Naive thymus-derived CD4-positive, alpha-beta T cell (primary cell): ENCODE results near the gene TNNC1. TPM values are rescaled to one million over a fixed set of nuclear protein-coding genes. Genes with fewer than 3 reads are reported as not detected.

Experiments used
- ATAC-seq: fragments of 150-1000 bp; cut with Tn5 transposase; 2 replicates; pipeline ENCODE4 v1.10.0; 2021; ENCODE audit warnings: mild to moderate bottlenecking, moderate library complexity
- CTCF ChIA-PET: fragments of 350-600 bp; sonication (Branson Sonifier 250); formaldehyde crosslinking; loops from one replicate; lab custom pipeline; 2021; ENCODE audit warnings: antibody characterized with exemption; lab: Charles Lee
- POLR2A ChIA-PET: fragments of 350-600 bp; sonication (Branson Sonifier 250); formaldehyde crosslinking; loops from one replicate; lab custom pipeline; 2021; ENCODE audit warnings: antibody characterized with exemption, inconsistent platforms; lab: Charles Lee
- DNase-seq, 9 donors: peaks; one replicate each; pipeline versions ENCODE4 v3.0.0 to v3.0.0-alpha.2; 2020 to 2022; ENCODE audit warnings: mixed read lengths in 1 of 9
- H3K27ac ChIP-seq: one replicate; pipeline ENCODE4 v1.7.0; 2013; ENCODE audit warnings: mild to moderate bottlenecking, low read depth, low read length, moderate library complexity
- H3K27me3 ChIP-seq, 2 donors: one replicate each; pipeline ENCODE4 v1.7.0; 2013; ENCODE audit warnings: low read length in 2 of 2, mild to moderate bottlenecking in 2 of 2, moderate library complexity in 2 of 2; ENCODE audit not compliant: control insufficient read depth in 2 of 2, insufficient read depth in 2 of 2
- H3K36me3 ChIP-seq, 3 experiments: 1 replicate in 2 of 3; 2 replicates in 1 of 3; pipeline ENCODE4 v1.7.0; 2013; ENCODE audit warnings: low read length in 3 of 3, mild to moderate bottlenecking in 3 of 3, moderate library complexity in 1 of 3; ENCODE audit not compliant: insufficient read depth in 3 of 3, control insufficient read depth in 2 of 3
- H3K4me1 ChIP-seq, 2 donors: one replicate each; pipeline ENCODE4 v1.7.0; 2013; ENCODE audit warnings: low read length in 2 of 2, mild to moderate bottlenecking in 2 of 2, moderate library complexity in 1 of 2; ENCODE audit not compliant: control insufficient read depth in 2 of 2, insufficient read depth in 2 of 2
- H3K4me3 ChIP-seq: 2 replicates; pipeline ENCODE4 v1.7.0; 2013; ENCODE audit warnings: mild to moderate bottlenecking, low read length
- H3K9me3 ChIP-seq, 3 experiments: 1 replicate in 2 of 3; 2 replicates in 1 of 3; pipeline ENCODE4 v1.7.0; 2013; ENCODE audit warnings: low read length in 3 of 3; ENCODE audit not compliant: control insufficient read depth in 2 of 3
- H3K27ac Mint-ChIP-seq, 9 donors: one replicate each; pipeline ENCODE4 v1.8.0; 2020 to 2022; ENCODE audit warnings: mixed read lengths in 9 of 9, mild to moderate bottlenecking in 8 of 9, moderate library complexity in 5 of 9, inconsistent platforms in 2 of 9
- H3K27me3 Mint-ChIP-seq, 5 donors: one replicate each; pipeline ENCODE4 v1.8.0; 2021 to 2022; ENCODE audit warnings: mixed read lengths in 5 of 5, mild to moderate bottlenecking in 1 of 5
- H3K36me3 Mint-ChIP-seq, 5 donors: one replicate each; pipeline ENCODE4 v1.8.0; 2020 to 2022; ENCODE audit warnings: mixed read lengths in 5 of 5, mild to moderate bottlenecking in 3 of 5, inconsistent platforms in 1 of 5
- H3K4me1 Mint-ChIP-seq, 7 donors: one replicate each; pipeline ENCODE4 v1.8.0; 2020 to 2022; ENCODE audit warnings: mixed read lengths in 7 of 7, mild to moderate bottlenecking in 3 of 7, inconsistent platforms in 1 of 7
- H3K4me3 Mint-ChIP-seq, 10 donors: one replicate each; pipeline ENCODE4 v1.8.0; 2020 to 2022; ENCODE audit warnings: mild to moderate bottlenecking in 10 of 10, mixed read lengths in 10 of 10, moderate library complexity in 6 of 10, inconsistent platforms in 2 of 10
- H3K9me3 Mint-ChIP-seq, 11 donors: one replicate each; pipeline ENCODE4 v1.8.0; 2020 to 2022; ENCODE audit warnings: mixed read lengths in 11 of 11, mild to moderate bottlenecking in 4 of 11, inconsistent platforms in 1 of 11, moderate library complexity in 1 of 11
- intact Hi-C, 2 donors: fragments of 100-400 bp; cut with micrococcal nuclease; formaldehyde crosslinking; loops; one replicate each; pipeline ENCODE4 v1.15.1; 2023
- polyA plus RNA-seq, 2 donors: library from polyadenylated mRNA; unstranded; fragments of 300-500 nt; fragmentation: Illumina TruSeq; gene quantifications; one replicate each; pipeline ENCODE4 v1.2.3, GENCODE V29; 2021
- total RNA-seq, 6 experiments: library from RNA in 5 of 6; stranded (reverse) in 5 of 6; gene quantifications; 1 replicate in 5 of 6; 2 replicates in 1 of 6; pipeline ENCODE4 v1.2.3 and lab custom pipeline; 2021 to 2026

Gene TNNC1
- total and polyA plus RNA-seq, 7 experiments from 2014 or later: 0.73 to 8.4 (median 3.5) TPM

DNA sequence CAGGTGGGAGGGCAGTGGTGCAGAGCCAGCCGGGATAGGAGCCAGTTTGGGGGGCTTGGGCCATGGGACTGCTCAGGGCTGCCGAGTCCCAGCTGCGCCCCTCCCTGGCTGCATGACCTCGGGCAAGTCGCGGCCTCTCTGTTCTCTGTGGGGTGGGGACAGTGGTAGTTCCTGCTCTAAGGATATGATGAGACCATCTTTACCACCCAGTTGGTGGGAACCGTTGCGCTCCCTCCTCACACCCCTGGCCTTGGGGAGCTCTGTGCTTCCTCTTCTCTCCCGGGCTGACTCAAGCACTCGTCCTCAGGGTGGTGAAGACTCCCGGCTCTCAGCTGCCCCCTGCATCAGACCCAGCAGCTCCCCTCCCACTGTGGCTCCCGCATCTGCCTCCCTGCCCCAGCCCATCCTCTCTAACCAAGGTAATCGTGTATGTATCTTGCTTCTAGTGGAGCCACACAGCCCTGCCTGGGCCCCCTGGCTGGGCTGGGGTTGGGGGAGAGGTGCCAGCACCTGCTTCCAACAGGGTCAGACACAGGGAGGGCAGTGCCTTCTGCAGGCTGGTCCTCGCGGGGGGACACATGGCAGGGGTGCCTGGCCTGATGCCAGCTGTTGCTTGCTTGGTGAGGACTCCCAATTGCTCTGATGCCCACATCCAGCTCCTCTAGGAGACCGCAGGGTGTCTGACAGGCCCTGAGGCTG is 26.2 kb upstream of the TNNC1 start:
- ChIA-PET CTCF (interaction anchor here (0.9 kb wide), 1 partner anchor 9 kb away, joined by 3 read pairs; no protein-coding TSS in a partner anchor), POLR2A (no interaction called here)
- Mint-ChIP-seq H3K27me3 (no peaks in the 10 kb centered on the region), H3K4me3 (no peak overlapping the region), H3K27ac (no peak overlapping the region), H3K4me1 (peaks cover 0 to 3% (median 0%) of the 10 kb centered on the region in 7 donors), H3K9me3 (no peaks in the 10 kb centered on the region), H3K36me3 (peaks cover 0 to 39% (median 8%) of the 10 kb centered on the region in 5 donors)
- intact Hi-C loops: no loop called here
- peaks cover 7 to 91% (median 29%) of the 10 kb centered on the region in 3 experiments for H3K36me3 ChIP-seq
- H3K27ac ChIP-seq: no peak overlapping the region
- no peaks in the 10 kb centered on the region for H3K9me3 ChIP-seq
- H3K4me3 ChIP-seq: no peak overlapping the region
- H3K4me1 ChIP-seq: no peaks in the 10 kb centered on the region
- no peaks in the 10 kb centered on the region for H3K27me3 ChIP-seq
- DNase-seq (no peak), ATAC-seq (no peak)

DNA sequence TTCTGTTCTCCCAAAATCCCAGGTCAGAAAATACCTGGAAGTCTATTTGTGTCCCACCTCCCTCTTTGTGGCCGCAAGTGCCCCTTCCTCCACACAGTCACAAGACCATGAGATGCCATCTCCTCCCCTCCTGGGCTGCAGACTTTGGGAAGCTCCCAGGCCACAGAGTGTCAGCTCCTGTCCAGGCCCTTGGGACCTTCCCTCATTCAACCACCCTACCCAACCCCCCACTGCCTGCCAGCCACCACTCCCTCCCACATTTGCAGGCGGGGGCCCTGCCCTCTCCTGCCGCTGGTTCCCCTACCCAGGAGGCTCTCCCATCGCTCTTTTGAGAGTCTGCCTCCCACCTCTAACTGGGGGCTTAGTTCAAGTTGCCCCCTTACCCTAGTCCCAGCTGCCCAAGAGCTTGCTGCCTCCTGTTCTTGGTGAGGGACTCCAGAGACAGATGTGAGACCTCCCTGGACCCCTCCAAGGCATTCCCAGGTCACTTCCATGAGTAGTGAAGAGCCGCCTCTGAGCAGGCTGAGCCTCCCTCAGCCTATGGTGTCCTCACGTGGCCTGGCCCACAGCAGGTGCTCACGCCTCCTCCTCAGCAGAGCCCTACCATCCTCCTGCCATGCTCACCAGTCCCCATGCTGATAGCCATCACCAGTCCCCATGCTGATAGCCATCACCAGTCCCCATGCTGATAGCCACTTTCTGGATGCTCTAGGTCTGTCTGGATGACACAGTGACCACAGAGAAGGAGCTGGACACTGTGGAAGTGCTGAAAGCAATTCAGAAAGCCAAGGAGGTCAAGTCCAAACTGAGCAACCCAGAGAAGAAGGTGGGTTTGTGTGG is 25.4 kb upstream of the TNNC1 start:
- no peak overlapping the region for H3K4me3 Mint-ChIP-seq
- H3K4me1 Mint-ChIP-seq: peaks cover 0 to 3% (median 0%) of the 10 kb centered on the region in 7 donors
- peaks cover 0 to 43% (median 8%) of the 10 kb centered on the region in 5 donors for H3K36me3 Mint-ChIP-seq
- H3K4me1 ChIP-seq: no peaks in the 10 kb centered on the region
- peaks cover 7 to 90% (median 32%) of the 10 kb centered on the region in 3 experiments for H3K36me3 ChIP-seq
- H3K27ac Mint-ChIP-seq: peak overlapping the region in 1 of 9 donors; percentile 5
- no peaks in the 10 kb centered on the region for H3K27me3 Mint-ChIP-seq
- H3K9me3 ChIP-seq: no peaks in the 10 kb centered on the region
- ATAC-seq (no peak), DNase-seq (no peak)
- no peaks in the 10 kb centered on the region for H3K9me3 Mint-ChIP-seq
- intact Hi-C loops: no loop called here
- CTCF ChIA-PET: no interaction called here
- POLR2A ChIA-PET: no interaction called here
- no peak overlapping the region for H3K27ac ChIP-seq
- no peaks in the 10 kb centered on the region for H3K27me3 ChIP-seq
- H3K4me3 ChIP-seq: no peak overlapping the region

DNA sequence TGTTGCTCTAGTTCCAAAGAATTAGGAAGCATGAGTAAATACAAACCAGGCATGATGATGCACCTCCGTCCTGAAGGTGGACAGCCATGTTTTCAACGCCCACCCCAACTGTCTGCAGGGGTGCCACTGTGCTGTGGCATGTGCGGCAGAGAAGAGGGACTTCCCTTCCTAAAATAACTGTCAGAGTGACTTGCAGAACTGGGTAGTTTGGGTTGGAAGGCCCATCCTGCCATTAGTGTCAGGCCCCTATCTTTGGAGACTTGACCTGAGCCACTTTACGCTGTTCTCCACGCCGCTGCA is 23.9 kb upstream of the TNNC1 start:
- ATAC-seq (no peak), DNase-seq (no peak)
- Mint-ChIP-seq H3K4me1 (peaks cover 0 to 3% (median 0%) of the 10 kb centered on the region in 7 donors), H3K36me3 (peaks cover 0 to 56% (median 8%) of the 10 kb centered on the region in 5 donors), H3K27ac (peak overlapping the region in 1 of 9 donors; percentile 3), H3K4me3 (no peak overlapping the region), H3K9me3 (no peaks in the 10 kb centered on the region), H3K27me3 (no peaks in the 10 kb centered on the region)
- ChIA-PET CTCF (no interaction called here), POLR2A (no interaction called here)
- no peaks in the 10 kb centered on the region for H3K9me3 ChIP-seq
- H3K4me3 ChIP-seq: no peak overlapping the region
- H3K27me3 ChIP-seq: no peaks in the 10 kb centered on the region
- H3K27ac ChIP-seq: no peak overlapping the region
- H3K36me3 ChIP-seq: peaks cover 7 to 95% (median 32%) of the 10 kb centered on the region in 3 experiments
- intact Hi-C loops: no loop called here
- no peaks in the 10 kb centered on the region for H3K4me1 ChIP-seq

DNA sequence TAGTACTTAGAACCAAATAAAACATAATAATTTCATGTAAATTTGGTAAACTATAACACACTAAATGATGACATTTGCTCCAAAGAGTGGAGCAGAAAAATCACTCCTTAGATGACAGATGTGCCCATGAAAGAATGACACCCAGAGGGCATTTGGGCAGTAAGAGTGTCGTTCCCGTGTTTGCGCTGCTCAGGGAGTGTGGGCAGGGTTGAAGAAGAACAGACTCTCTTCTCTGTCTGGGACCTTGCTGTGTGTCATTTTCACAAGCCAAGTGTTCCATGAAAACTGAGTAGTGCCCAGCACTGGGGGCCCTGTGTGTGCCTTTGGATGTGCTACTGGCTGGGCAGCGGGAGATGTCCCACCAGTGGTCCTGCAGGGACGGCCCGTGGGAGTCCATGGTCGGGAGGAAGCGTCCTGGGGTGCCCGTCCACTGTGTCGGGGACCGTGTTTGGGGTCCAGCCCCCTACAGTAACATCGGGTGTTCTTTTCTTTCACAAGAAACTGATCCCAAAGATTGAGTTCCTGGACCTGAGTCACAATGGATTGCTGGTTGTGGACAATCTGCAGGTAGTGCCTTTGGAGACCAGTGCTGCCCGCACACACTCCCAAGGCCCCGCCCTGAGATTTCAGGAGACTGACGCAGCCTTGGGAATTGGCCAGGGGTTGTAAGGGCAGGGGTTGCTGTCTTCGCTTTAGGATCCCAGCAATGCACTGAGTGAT is 23.4 kb upstream of the TNNC1 start:
- H3K36me3 Mint-ChIP-seq: peaks cover 0 to 56% (median 8%) of the 10 kb centered on the region in 5 donors
- no peak overlapping the region for H3K4me3 ChIP-seq
- H3K27me3 Mint-ChIP-seq: no peaks in the 10 kb centered on the region
- DNase-seq (no peak), ATAC-seq (no peak)
- H3K27ac Mint-ChIP-seq: no peak overlapping the region
- no peaks in the 10 kb centered on the region for H3K9me3 ChIP-seq
- no peaks in the 10 kb centered on the region for H3K27me3 ChIP-seq
- no peaks in the 10 kb centered on the region for H3K9me3 Mint-ChIP-seq
- POLR2A ChIA-PET: no interaction called here
- intact Hi-C loops: no loop called here
- H3K27ac ChIP-seq: no peak overlapping the region
- no peaks in the 10 kb centered on the region for H3K4me1 ChIP-seq
- CTCF ChIA-PET: no interaction called here
- peaks cover 0 to 3% (median 0%) of the 10 kb centered on the region in 7 donors for H3K4me1 Mint-ChIP-seq
- H3K4me3 Mint-ChIP-seq: no peak overlapping the region
- peaks cover 7 to 95% (median 34%) of the 10 kb centered on the region in 3 experiments for H3K36me3 ChIP-seq

DNA sequence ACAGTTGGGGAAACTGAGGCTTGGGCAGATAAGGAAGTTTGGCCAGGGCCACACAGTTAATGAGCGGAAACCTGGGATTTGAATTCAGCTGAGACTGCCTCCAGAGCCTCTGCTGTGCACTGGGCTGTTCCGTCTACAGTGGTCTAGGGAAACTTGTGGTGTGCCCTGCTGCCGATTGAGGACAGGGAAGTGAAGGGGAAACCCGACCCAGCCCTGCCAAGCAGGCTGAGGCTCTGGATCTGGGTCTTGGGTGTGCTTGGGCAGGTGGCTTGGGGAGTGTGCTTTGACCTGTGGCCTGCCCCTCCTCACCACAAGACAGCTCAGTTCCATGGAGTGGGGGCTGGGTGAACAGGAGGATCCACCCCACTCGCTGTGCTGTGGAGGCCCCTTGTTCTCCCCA is 19.2 kb upstream of the TNNC1 start:
- Histone ChIP-seq H3K9me3 (no peaks in the 10 kb centered on the region), H3K36me3 (peaks cover 2 to 84% (median 18%) of the 10 kb centered on the region in 3 experiments), H3K27ac (no peak overlapping the region), H3K27me3 (no peaks in the 10 kb centered on the region), H3K4me3 (no peak overlapping the region), H3K4me1 (no peaks in the 10 kb centered on the region)
- Mint-ChIP-seq H3K27ac (no peak overlapping the region), H3K4me3 (no peak overlapping the region), H3K4me1 (peaks cover 4 to 10% (median 6%) of the 10 kb centered on the region in 7 donors), H3K36me3 (peaks cover 0 to 45% (median 5%) of the 10 kb centered on the region in 5 donors), H3K9me3 (no peaks in the 10 kb centered on the region), H3K27me3 (no peaks in the 10 kb centered on the region)
- ATAC-seq: peak; percentile 9
- CTCF ChIA-PET: interaction anchor here (0.7 kb wide), 1 partner anchor 90 kb away, joined by 3 read pairs; no protein-coding TSS in a partner anchor
- DNase-seq: no peak
- intact Hi-C loops: loop anchor here (5.0 kb wide), 1 partner anchor 599 kb away; no protein-coding TSS in a partner anchor
- POLR2A ChIA-PET: no interaction called here

DNA sequence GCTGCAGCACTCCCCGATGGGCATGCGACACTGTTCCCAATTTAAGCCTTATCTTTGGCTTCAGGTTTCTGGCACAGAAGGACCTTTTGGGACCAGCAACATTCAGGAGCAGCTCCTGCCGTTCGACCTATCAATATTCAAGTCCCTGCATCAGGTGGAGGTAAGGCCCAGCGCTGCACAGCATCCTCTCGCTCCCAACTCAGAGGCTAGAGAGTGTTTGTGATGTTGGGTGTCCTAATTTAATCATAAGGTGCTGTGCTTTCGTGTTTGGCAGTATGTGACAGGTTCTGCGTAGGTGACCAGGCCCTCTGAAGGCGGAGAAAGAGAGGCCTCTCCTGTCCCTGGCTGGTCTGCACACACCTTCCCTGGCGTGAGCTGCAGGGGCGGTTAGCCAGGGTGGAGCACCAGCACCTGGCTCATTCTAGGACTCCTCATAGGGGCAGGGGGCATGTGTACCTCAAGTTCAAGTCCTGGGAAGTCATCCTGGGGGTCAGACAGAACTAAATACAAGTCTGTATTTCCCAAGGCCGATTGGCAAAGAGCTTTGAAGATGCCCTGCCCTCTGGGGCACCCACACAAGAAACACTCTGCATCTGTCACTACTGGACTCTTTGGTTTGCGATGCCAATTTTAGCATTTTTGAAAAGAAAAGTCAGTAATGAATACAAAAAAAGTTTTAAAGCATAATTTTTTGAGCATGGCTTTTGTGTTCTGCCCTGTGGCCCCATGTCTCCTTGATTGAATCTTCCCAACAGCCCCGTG is 18.6 kb upstream of the TNNC1 start:
- Mint-ChIP-seq H3K36me3 (peaks cover 0 to 41% (median 4%) of the 10 kb centered on the region in 5 donors), H3K27me3 (no peaks in the 10 kb centered on the region), H3K4me3 (no peak overlapping the region), H3K4me1 (peaks cover 4 to 10% (median 6%) of the 10 kb centered on the region in 7 donors), H3K27ac (peak overlapping the region in 1 of 9 donors; percentile 25), H3K9me3 (no peaks in the 10 kb centered on the region)
- DNase-seq (no peak), ATAC-seq (no peak)
- Histone ChIP-seq H3K36me3 (peaks cover 0 to 80% (median 12%) of the 10 kb centered on the region in 3 experiments), H3K27me3 (no peaks in the 10 kb centered on the region), H3K4me1 (no peaks in the 10 kb centered on the region), H3K4me3 (no peak overlapping the region), H3K27ac (no peak overlapping the region), H3K9me3 (no peaks in the 10 kb centered on the region)
- CTCF ChIA-PET: interaction anchor here (0.5 to 0.7 kb wide), 2 partner anchors 14 to 91 kb away, joined by 3 read pairs; no protein-coding TSS in a partner anchor
- POLR2A ChIA-PET: interaction anchor here (0.8 kb wide), 1 partner anchor 16 kb away, joined by 3 read pairs; no protein-coding TSS in a partner anchor
- intact Hi-C loops: loop anchor here (5.0 kb wide), 1 partner anchor 600 kb away; no protein-coding TSS in a partner anchor
